Measurements from ENCODE around the gene FZD8.

- TF ChIP-seq CTCF (conservative IDR thresholded peaks at IDR 0.05; ENCODE audit: low read depth, low read length) (no peak), EZH2 (IDR thresholded peaks at IDR 0.05; ENCODE audit: borderline replicate concordance, low read depth, low read length, poor library complexity, severe bottlenecking) (no peak)
Observed at GRCh38 chr10:35592441-35592840, 49.7 kb downstream of the FZD8 start.

All from A673 (cell line).